Type B pancreatic cell (in vitro differentiated cells): ENCODE data around the gene PPARG. TPM values are rescaled to one million over a fixed set of nuclear protein-coding genes. Genes with fewer than 3 reads are reported as not detected.
A peak's percentile ranks its signal among the peaks of the same experiment; 100 is the strongest.

Experiments
- DNase-seq: peaks from one replicate; pipeline ENCODE4 v3.0.0; 2021; ENCODE audit warnings: mixed read lengths; ENCODE audit not compliant: unreplicated experiment; ENCODE audit errors: extremely low spot score
- H3K27ac Mint-ChIP-seq: 2 replicates; pipeline ENCODE4 v1.8.0; 2021; ENCODE audit warnings: mild to moderate bottlenecking, mixed read lengths
- H3K27me3 Mint-ChIP-seq: 2 replicates; pipeline ENCODE4 v1.8.0; 2021; ENCODE audit warnings: mixed read lengths
- H3K36me3 Mint-ChIP-seq: 2 replicates; pipeline ENCODE4 v1.8.0; 2021; ENCODE audit warnings: mixed read lengths
- H3K4me1 Mint-ChIP-seq: one replicate; pipeline ENCODE4 v1.8.0; 2021; ENCODE audit warnings: mixed read lengths; ENCODE audit not compliant: unreplicated experiment
- H3K4me3 Mint-ChIP-seq: 2 replicates; pipeline ENCODE4 v1.8.0; 2021; ENCODE audit warnings: mild to moderate bottlenecking, mixed read lengths
- H3K9me3 Mint-ChIP-seq: 2 replicates; pipeline ENCODE4 v1.8.0; 2021; ENCODE audit warnings: mixed read lengths
- total RNA-seq: library from RNA; stranded (reverse); gene quantifications from 2 replicates; pipeline ENCODE4 v1.2.1, GENCODE V29; 2021; ENCODE audit warnings: low replicate concordance
- TF ChIP-seq, protein P1 (sequence below): fragments of 200-600 bp; sonication (generic); conservative IDR thresholded peaks from 2 replicates; pipeline ENCODE4 v1.5.0; 2021; ENCODE audit warnings: antibody characterized with exemption, mild to moderate bottlenecking

Gene PPARG
- total RNA-seq, 1 donor from 2014 or later: 21.5 TPM

DNA sequence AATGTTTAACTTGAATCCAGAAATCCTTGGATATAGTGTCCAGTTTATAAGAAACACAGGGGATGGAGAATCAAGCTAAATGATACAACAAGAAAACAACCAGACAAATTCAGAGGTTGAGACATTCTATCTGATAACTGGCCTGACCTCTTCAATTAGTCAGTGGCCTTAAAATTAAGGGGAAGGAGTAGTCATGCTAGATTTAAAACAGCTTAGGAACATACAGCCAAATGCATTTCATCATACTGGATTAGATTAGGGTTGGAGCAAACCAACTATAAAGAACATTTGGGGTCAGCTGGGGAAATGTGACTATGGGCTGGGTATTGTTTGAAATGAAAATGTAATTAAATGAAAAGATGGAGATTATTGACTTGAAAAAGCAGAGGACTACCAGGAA lies 53.3 kb downstream of the PPARG start:
- TF ChIP-seq, protein P1, sequence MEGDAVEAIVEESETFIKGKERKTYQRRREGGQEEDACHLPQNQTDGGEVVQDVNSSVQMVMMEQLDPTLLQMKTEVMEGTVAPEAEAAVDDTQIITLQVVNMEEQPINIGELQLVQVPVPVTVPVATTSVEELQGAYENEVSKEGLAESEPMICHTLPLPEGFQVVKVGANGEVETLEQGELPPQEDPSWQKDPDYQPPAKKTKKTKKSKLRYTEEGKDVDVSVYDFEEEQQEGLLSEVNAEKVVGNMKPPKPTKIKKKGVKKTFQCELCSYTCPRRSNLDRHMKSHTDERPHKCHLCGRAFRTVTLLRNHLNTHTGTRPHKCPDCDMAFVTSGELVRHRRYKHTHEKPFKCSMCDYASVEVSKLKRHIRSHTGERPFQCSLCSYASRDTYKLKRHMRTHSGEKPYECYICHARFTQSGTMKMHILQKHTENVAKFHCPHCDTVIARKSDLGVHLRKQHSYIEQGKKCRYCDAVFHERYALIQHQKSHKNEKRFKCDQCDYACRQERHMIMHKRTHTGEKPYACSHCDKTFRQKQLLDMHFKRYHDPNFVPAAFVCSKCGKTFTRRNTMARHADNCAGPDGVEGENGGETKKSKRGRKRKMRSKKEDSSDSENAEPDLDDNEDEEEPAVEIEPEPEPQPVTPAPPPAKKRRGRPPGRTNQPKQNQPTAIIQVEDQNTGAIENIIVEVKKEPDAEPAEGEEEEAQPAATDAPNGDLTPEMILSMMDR: no peak
- H3K27me3 Mint-ChIP-seq: peaks cover 6% of the 10 kb centered on the region

DNA sequence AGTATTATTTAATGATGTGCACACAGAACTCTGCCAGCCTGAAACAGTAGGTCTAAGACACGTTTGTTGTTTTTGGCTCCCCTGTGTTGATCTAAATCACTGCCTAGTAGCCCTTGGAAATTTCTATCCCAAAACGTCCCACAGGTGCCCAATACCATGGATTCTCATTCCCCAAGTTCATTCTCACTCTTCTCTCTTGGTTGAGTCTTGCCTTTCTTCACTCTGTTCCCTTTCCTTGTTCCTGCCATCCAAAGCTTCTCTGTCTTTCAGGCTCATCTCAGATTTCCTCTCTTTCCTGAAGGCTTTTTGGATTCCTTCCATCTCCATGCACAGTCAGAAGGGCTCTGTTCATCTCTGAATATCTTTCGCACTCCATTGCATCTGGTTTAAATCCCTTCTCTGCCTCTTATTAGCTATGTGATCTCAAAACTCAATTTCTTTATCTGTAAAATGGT lies 54.2 kb downstream of the PPARG start:
- Mint-ChIP-seq H3K27me3 (peaks cover 6% of the 10 kb centered on the region), H3K9me3 (no peaks in the 10 kb centered on the region), H3K4me3 (no peak overlapping the region), H3K4me1 (no peaks in the 10 kb centered on the region), H3K36me3 (no peaks in the 10 kb centered on the region), H3K27ac (no peak overlapping the region)
- DNase-seq: no peak
- TF ChIP-seq, protein P1: no peak

More for the DNA sequence above, 53.3 kb downstream of the PPARG start:
- no peaks in the 10 kb centered on the region for H3K4me1 Mint-ChIP-seq
- H3K36me3 Mint-ChIP-seq: no peaks in the 10 kb centered on the region
- no peaks in the 10 kb centered on the region for H3K9me3 Mint-ChIP-seq
- no peak for DNase-seq
- no peak overlapping the region for H3K27ac Mint-ChIP-seq
- no peak overlapping the region for H3K4me3 Mint-ChIP-seq

DNA sequence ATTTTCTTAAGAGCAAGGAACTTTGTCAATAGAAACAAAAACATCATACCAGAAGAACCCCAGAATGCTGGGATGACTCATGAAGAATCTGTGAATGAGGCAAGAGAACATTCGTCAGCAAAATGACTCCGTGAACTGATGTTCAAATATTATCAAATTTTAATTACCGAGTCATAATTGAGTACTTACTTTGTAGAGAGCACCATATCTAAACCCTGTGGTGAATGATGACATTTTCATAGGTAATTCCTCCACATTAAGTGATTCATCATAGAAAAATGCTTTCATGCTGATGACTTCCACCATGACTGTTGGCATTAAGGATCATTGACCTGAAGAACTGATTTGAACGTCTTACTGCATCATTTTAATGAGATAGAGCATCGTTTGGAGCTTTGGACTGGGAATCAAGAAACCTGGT lies 56.3 kb downstream of the PPARG start:
- DNase-seq: no peak
- no peak overlapping the region for H3K27ac Mint-ChIP-seq
- peaks cover 19% of the 10 kb centered on the region for H3K27me3 Mint-ChIP-seq
- TF ChIP-seq, protein P1: no peak
- H3K36me3 Mint-ChIP-seq: no peaks in the 10 kb centered on the region
- H3K9me3 Mint-ChIP-seq: no peaks in the 10 kb centered on the region
- H3K4me3 Mint-ChIP-seq: no peak overlapping the region
- no peaks in the 10 kb centered on the region for H3K4me1 Mint-ChIP-seq

DNA sequence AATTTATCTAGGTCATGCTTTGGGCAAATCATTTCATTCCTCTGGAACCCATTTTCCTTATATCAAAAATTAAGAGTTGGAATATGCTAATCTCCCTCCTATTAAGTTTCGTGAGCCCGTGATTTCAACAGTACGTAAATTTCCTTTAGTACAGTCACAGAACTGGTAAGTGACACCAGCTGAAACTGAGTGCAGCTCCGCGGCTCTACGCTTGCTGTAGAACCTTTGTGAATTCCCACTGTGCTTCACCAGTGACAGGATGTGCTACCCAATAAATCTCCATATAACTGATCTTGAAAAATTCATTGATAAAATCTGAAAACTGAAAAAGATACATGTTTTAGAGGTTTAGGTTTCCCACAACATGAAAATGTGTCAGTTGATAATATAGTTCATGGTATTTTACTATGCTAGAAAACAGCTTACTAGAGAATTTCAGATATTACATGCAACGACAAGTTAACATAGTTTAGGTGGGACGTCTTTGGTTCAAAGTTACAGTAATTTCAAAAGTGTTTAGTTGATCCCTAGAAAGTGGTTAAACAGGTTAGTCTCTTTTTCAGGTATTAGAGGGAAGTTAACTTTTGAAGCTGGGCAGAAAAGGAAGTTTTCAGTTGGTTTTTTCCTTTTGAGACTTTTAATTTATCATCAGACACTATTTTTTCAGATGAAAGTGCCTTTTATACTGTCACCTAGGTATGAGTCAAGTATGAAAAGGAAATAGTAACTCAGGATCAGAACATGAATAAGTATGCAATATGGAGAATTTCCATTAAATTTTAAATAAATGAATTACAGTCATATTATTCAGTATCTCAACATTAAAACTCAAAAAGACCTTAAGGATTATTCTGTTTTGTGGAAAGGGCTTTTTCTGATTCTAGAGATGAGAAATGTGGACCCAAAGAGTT lies 57.0 kb downstream of the PPARG start:
- Mint-ChIP-seq H3K27me3 (peaks cover 19% of the 10 kb centered on the region), H3K4me3 (no peak overlapping the region), H3K4me1 (no peaks in the 10 kb centered on the region), H3K36me3 (no peaks in the 10 kb centered on the region), H3K9me3 (no peaks in the 10 kb centered on the region), H3K27ac (peak overlapping the region; percentile 25)
- TF ChIP-seq, protein P1: no peak
- no peak for DNase-seq

DNA sequence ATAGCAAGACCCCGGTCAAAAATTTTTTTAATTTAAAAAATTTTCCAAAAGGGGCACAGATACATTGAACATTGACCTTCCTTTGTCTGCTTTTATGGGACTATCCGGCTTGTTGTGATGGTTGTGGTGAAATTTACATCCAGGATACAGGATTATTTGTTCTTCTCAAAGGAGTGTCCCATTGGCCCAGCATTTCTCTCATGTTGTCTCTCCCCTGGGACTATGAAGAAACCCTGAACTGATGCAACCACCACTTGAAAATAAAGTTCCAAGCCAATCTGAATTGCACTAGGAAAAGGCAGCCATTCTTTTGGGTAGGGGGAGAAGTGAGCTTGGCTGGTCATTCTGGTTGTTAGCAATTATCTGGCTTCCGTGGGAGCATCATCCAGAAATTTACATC lies 58.4 kb downstream of the PPARG start:
- no peaks in the 10 kb centered on the region for H3K36me3 Mint-ChIP-seq
- H3K27me3 Mint-ChIP-seq: peaks cover 26% of the 10 kb centered on the region

More for the DNA sequence above, 58.4 kb downstream of the PPARG start:
- Mint-ChIP-seq H3K9me3 (no peaks in the 10 kb centered on the region), H3K27ac (no peak overlapping the region), H3K4me3 (no peak overlapping the region), H3K4me1 (no peaks in the 10 kb centered on the region)
- TF ChIP-seq, protein P1: no peak
- no peak for DNase-seq
